ELF-1 (cell line): ENCODE data around the gene MSL3.

Experiments
- DNase-seq: peaks from one replicate; pipeline ENCODE4 v3.0.0-alpha.2; 2016; ENCODE audit warnings: low read depth, low spot score

The MSL3 gene

DNA sequence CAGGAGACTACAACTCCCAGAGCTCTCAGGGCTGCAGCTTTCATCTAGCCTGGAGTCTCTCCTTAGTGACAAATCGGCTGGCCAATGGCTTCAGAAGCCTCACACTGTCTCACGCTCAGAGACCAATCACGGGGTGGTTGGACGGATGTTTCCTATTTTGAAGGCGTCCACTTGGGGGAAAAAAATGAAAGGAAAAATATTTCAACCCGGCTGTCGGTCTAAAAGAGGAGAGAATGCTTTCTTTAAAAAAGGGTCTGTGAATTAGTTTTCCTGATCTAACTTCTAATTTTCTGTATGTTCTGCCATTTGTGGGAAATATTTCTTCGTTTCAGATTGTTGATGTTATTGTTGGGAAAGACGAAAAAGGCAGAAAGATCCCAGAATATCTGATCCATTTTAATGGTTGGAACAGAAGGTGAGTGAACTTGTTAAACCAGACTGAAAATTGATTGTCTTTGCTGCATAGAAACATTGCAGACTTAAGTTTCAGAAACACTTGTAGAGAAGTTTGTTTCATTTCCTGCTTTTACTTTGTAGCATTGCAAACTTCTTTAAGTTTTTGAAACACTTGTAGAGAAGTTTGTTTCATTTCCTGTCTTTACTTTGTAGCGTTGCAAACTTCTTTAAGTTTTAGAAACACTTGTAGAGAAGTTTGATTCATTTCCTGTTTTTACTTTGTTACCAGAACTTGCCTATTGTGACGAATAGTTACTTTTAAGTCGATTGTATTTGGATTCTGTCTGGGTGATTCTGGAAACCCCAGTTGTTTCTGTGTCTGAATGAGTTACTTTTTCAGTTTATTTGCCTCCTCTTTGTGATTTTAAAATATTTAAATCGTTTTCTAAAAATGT lies 1.6 kb downstream of the MSL3 start:
- peak; percentile 92 for DNase-seq

DNA sequence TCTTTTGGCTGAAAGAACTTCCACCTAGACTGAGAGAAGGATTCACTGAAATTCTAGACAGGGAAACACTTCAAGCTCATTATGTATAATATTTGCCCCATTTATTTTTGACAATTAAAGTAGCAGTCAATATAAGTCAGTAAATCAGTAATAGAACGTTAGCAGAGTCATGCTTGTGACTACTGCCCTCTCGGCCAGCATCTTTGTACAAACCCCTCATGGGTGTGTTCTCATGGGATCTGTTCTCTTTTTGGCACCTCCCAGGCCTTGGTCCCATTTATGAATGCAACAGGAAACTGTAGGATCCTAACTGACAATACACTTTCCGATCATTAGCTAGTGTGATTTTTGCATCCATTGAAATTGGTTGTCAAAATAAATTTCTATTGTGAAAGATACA lies 2.9 kb downstream of the MSL3 start:
- DNase-seq, result no peak

- no peak for DNase-seq
Observed at GRCh38 chrX:11764602-11765067, 6.6 kb downstream of the MSL3 start.

DNA sequence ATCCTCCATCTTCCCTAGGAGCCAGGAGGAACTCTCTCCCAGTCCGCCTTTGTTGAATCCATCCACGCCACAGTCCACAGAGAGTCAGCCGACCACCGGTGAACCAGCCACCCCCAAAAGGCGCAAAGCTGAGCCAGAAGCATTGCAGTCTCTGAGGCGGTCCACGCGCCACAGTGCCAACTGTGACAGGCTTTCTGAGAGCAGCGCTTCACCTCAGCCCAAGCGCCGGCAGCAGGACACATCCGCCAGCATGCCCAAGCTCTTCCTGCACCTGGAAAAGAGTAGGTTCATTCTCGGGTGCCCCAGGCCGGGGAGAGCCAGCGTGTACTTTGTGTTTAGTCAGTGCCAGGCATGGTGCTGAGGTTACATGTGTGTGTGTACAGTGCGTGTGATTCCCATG lies 7.4 kb downstream of the MSL3 start:
- DNase-seq, result no peak

DNA sequence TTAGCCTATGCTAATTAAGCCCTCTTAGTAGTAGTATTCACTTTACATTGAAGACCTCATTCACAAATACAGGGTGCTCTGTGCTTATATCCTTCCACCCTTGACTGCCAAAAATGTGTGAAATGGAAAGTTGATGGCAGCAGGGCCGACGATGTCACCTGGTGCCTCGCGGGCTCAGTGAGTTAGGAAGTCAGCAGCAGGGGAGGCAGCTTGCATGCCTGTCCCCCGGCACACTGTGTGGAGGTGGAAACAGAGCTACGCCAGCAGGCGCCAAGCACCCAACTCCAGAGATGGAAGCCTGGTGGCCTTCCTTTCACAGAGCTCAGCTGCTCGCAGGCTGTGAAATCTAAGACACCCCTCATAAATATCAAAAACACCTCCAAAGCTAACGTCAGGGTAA lies 8.4 kb downstream of the MSL3 start:
- no peak for DNase-seq

GRCh38 chrX:11768039-11768438 lies 10.0 kb downstream of the MSL3 start:
- DNase-seq, result no peak

DNA sequence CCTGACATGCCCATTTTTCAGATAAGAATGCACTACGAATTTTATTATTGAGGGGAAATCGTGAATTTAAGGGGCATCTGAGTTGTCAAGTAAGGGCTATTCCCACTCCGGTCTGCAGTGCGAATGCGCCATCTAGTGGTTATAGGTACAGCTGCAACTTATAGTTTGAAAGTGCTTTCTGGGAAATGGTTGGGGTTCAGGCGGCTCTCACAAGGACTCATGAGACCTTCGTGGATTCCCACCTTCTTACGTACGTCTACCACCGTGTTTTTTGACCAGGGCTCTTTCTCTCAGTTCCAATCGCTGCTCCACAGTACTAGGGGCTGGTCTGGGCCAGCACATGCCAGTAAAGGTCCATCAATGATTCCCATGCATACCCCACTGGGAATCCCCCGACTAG lies 12.3 kb downstream of the MSL3 start:
- peak; percentile 68 for DNase-seq

DNA sequence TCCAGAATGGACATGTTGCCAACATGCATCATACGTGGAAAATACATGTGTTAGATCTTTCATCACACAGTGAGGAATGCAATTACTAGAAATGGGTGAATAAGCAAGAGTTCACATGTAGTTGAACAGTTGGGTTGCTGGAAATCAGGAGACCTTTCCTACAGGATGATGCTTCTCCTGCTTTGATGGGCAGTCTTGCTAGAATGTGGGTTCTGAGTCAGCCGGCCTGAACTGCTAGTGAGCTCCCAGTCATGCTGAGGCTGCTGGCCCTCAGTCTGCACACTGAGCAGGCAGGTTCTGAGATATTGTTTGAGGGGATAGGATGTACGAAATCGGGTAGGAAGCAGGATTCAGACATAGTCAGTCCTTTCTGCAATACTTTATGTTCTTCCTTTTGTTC lies 20.2 kb downstream of the MSL3 start:
- DNase-seq, result no peak

GRCh38 chrX:11781133-11781532 lies 23.1 kb downstream of the MSL3 start:
- DNase-seq, result no peak

GRCh38 chrX:11781734-11782370 lies 23.8 kb downstream of the MSL3 start:
- DNase-seq, result peak; percentile 3

DNA sequence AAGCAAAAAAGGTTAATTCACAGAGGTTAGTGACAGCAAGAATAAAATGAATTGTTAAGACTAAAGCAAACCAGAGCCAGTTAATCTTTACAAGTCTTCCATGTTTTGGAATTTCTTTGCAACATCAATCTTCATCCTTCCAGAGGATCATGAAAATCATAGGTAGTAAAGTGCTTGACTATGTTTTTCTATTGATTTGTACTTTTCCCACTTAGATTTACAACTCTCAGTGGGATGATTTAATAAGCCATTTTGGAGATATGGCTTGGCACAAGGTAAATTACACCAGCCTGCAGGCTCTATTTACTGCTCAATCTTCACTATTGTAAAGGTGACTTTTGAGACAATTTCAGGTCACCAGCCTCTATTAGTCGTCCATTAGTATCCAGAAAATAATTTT lies 26.5 kb downstream of the MSL3 start:
- no peak for DNase-seq

GRCh38 chrX:11786862-11787261 lies 28.8 kb downstream of the MSL3 start:
- DNase-seq, result no peak

- DNase-seq, result peak; percentile 96
Observed at GRCh38 chrX:11787564-11787963, 29.5 kb downstream of the MSL3 start.

- no peak for DNase-seq
Observed at GRCh38 chrX:11789809-11790208, 31.8 kb downstream of the MSL3 start.

DNA sequence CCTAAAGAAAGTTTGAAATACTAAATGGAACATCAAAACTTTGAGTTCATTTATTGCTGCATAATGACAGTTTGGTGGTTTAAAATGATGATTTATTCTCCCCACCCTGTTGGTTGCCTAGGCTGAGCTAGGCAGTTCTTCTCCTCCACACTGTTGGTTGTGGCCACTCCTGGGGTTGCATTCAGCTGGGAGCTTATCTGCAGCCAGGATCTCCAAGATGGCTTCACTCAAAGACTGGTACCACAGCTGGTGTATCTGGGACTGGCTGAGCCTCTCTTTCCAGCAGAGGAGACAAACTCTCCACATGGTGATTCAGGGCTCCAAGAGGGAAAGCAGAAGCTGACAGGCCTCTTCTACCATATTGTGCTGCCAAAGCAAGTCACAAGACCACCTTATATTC lies 33.1 kb downstream of the MSL3 start:
- DNase-seq, result no peak

DNA sequence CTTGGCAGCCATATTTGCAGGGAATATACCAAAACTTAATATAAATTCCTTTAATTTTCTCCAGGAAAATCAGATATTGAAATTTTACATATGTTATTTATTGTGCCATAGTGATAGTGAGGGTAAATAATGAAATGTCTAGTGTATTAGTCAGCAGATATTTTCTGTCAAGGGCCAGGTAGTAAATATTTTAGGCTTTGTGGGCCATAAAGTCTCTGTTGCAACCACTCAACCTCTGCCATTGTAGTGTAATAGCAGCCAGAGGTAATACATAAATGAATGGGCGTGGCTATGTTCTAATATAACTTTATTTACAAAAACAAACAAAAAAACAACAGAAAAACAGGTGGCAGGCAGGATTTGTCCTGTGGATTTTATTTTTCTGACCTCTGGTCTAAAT lies 33.5 kb downstream of the MSL3 start:
- DNase-seq, result no peak

GRCh38 chrX:11792461-11793421 lies 34.7 kb downstream of the MSL3 start:
- no peak for DNase-seq

- no peak for DNase-seq
Observed at GRCh38 chrX:11793734-11794133, 35.7 kb downstream of the MSL3 start.

- DNase-seq, result no peak
Observed at GRCh38 chrX:11813341-11813740, 55.3 kb downstream of the MSL3 start.
